IMR-90 (cell line): ENCODE data around the gene GPATCH8. TPM values are rescaled to one million over a fixed set of nuclear protein-coding genes. Genes with fewer than 3 reads are reported as not detected.

ENCODE experiments used
- ATAC-seq: fragments of 200-7000 bp; cut with Tn5 transposase; 2 replicates; pipeline ENCODE4 v1.9.1; 2020; ENCODE audit warnings: low read depth, mild to moderate bottlenecking, moderate library complexity
- BruUV-seq: library from RNA; stranded (reverse); fragments of 400-500 nt; replicated peaks from 2 replicates; lab custom pipeline; 2021; lab: Mats Ljungman, UMichigan
- CTCF ChIA-PET: fragments of 300-600 bp; formaldehyde crosslinking; extraction: SDS; loops from one replicate; lab custom pipeline; 2021; ENCODE audit warnings: antibody characterized with exemption; lab: Yijun Ruan, JAX
- POLR2A ChIA-PET: fragments of 300-600 bp; sonication (Branson Sonifier 250); formaldehyde crosslinking; loops from one replicate; lab custom pipeline; 2022; ENCODE audit warnings: antibody characterized with exemption; ENCODE audit not compliant: unreplicated experiment; lab: Charles Lee
- DNase-seq: peaks from one replicate; pipeline ENCODE4 v3.0.0; 2013
- H2AFZ ChIP-seq: replicated peaks from 2 replicates; pipeline ENCODE3; 2013; ENCODE audit warnings: low read length, mild to moderate bottlenecking; ENCODE audit not compliant: poor library complexity
- H2AK5ac ChIP-seq: 2 replicates; pipeline ENCODE4 v1.6.1; 2013; ENCODE audit warnings: low read depth, low read length, inconsistent platforms
- H2AK9ac ChIP-seq: replicated peaks from 2 replicates; pipeline ENCODE3; 2013; ENCODE audit warnings: mild to moderate bottlenecking, low read depth, low read length, moderate library complexity; ENCODE audit not compliant: poor library complexity
- H2BK120ac ChIP-seq: 2 replicates; pipeline ENCODE4 v1.6.1; 2013; ENCODE audit warnings: low read depth, low read length, inconsistent platforms
- H2BK15ac ChIP-seq: 3 replicates; pipeline ENCODE4 v1.6.1; 2013; ENCODE audit warnings: low read depth, low read length, inconsistent platforms
- H2BK20ac ChIP-seq: 2 replicates; pipeline ENCODE4 v1.6.1; 2013; ENCODE audit warnings: low read depth, mild to moderate bottlenecking, inconsistent platforms, low read length, moderate library complexity
- H2BK5ac ChIP-seq: 2 replicates; pipeline ENCODE4 v1.6.1; 2013; ENCODE audit warnings: mild to moderate bottlenecking, low read depth, low read length, inconsistent platforms; ENCODE audit not compliant: poor library complexity, severe bottlenecking
- H3K14ac ChIP-seq: replicated peaks from 2 replicates; pipeline ENCODE4 v1.6.1; 2013; ENCODE audit warnings: low read depth, low read length, inconsistent platforms
- H3K18ac ChIP-seq: 2 replicates; pipeline ENCODE4 v1.6.1; 2013; ENCODE audit warnings: low read depth, low read length, control low read depth
- H3K23ac ChIP-seq: 2 replicates; pipeline ENCODE4 v1.6.1; 2013; ENCODE audit warnings: low read depth, low read length, inconsistent platforms
- H3K27ac ChIP-seq: 2 replicates; pipeline ENCODE4 v1.5.1; 2013; ENCODE audit warnings: mild to moderate bottlenecking, control low read depth, low read length; ENCODE audit not compliant: insufficient read depth
- H3K27me3 ChIP-seq: 2 replicates; pipeline ENCODE4 v1.6.1; 2013; ENCODE audit warnings: low read length; ENCODE audit not compliant: control insufficient read depth, insufficient read depth
- H3K36me3 ChIP-seq: 2 replicates; pipeline ENCODE4 v1.6.1; 2013; ENCODE audit warnings: low read length, mixed read lengths; ENCODE audit not compliant: control insufficient read depth, insufficient read depth
- H3K4ac ChIP-seq: 2 replicates; pipeline ENCODE4 v1.6.1; 2013; ENCODE audit warnings: low read depth, low read length, inconsistent platforms
- H3K4me1 ChIP-seq: 2 replicates; pipeline ENCODE4 v1.6.1; 2013; ENCODE audit warnings: low read length, mixed read lengths; ENCODE audit not compliant: control insufficient read depth, insufficient read depth
- H3K4me2 ChIP-seq: 2 replicates; pipeline ENCODE4 v1.6.1; 2013; ENCODE audit warnings: low read depth, mild to moderate bottlenecking, control low read depth, low read length, moderate library complexity
- H3K4me3 ChIP-seq: 2 replicates; pipeline ENCODE4 v1.5.1; 2013; ENCODE audit warnings: low read depth, mild to moderate bottlenecking, control low read depth, low read length, moderate library complexity; ENCODE audit not compliant: insufficient read depth
- H3K56ac ChIP-seq: 2 replicates; pipeline ENCODE4 v1.6.1; 2013; ENCODE audit warnings: low read length, inconsistent platforms; ENCODE audit not compliant: insufficient read depth; ENCODE audit errors: extremely low read depth
- H3K79me1 ChIP-seq, 2 experiments: 2 replicates each; pipeline ENCODE4 v1.6.1; 2013; ENCODE audit warnings: low read length in 2 of 2, inconsistent platforms in 1 of 2, low read depth in 1 of 2
- H3K9ac ChIP-seq: 2 replicates; pipeline ENCODE4 v1.6.1; 2013; ENCODE audit warnings: low read depth, low read length, control low read depth
- H3K9me1 ChIP-seq: 2 replicates; pipeline ENCODE4 v1.6.1; 2013; ENCODE audit warnings: low read length, inconsistent platforms; ENCODE audit not compliant: insufficient read depth
- H3K9me3 ChIP-seq: 2 replicates; pipeline ENCODE4 v1.6.1; 2013; ENCODE audit warnings: low read length; ENCODE audit not compliant: control insufficient read depth, insufficient read depth
- H4K20me1 ChIP-seq: 2 replicates; pipeline ENCODE4 v1.6.1; 2013; ENCODE audit warnings: low read length, inconsistent platforms; ENCODE audit not compliant: insufficient read depth
- H4K5ac ChIP-seq: 2 replicates; pipeline ENCODE4 v1.6.1; 2013; ENCODE audit warnings: mild to moderate bottlenecking, low read depth, low read length, control low read depth
- H4K8ac ChIP-seq, 2 experiments: 2 replicates each; pipeline ENCODE4 v1.6.1; 2013; ENCODE audit warnings: low read depth in 2 of 2, low read length in 2 of 2, control low read depth in 1 of 2, inconsistent platforms in 1 of 2
- H4K91ac ChIP-seq: 2 replicates; pipeline ENCODE4 v1.6.1; 2013; ENCODE audit warnings: low read depth, low read length, inconsistent platforms; ENCODE audit not compliant: insufficient read depth
- CEBPB ChIP-seq: IDR thresholded peaks from 2 replicates; pipeline ENCODE4 v1.6.1; 2012; ENCODE audit warnings: low read depth, low read length, improper control_type of control experiment
- MAFK ChIP-seq: IDR thresholded peaks from 2 replicates; pipeline ENCODE4 v1.6.1; 2012; ENCODE audit warnings: low read depth, low read length, improper control_type of control experiment
- MXI1 ChIP-seq: IDR thresholded peaks from 2 replicates; pipeline ENCODE4 v1.6.1; 2012; ENCODE audit warnings: low read depth, mild to moderate bottlenecking, low read length, moderate library complexity, borderline replicate concordance
- RCOR1 ChIP-seq: IDR thresholded peaks from 2 replicates; pipeline ENCODE4 v1.6.1; 2012; ENCODE audit warnings: mild to moderate bottlenecking, low read length, improper control_type of control experiment; ENCODE audit not compliant: insufficient replicate concordance
- WGBS, 2 experiments: methylation state at CpG; one replicate each; pipeline versions ENCODE4 v1.1.5 to v1.1.7; 2013; ENCODE audit warnings: missing lambda C conversion rate in 2 of 2; ENCODE audit not compliant: insufficient read length in 1 of 2; ENCODE audit errors: extremely low coverage in 2 of 2; 5-methylcytosine and 5-hydroxymethylcytosine counted together
- dilution Hi-C: fragments of 300-500 bp; cut with HindIII; formaldehyde crosslinking; loops from one replicate; pipeline ENCODE4 v1.14.3; 2018; ENCODE audit warnings: low sequenced_read_pairs; ENCODE audit not compliant: unreplicated experiment
- in situ Hi-C: fragments of 300-500 bp; cut with MboI; formaldehyde crosslinking; loops from 3 replicates; pipeline ENCODE4 v1.14.3; 2019; ENCODE audit warnings: low sequenced_read_pairs, inconsistent platforms, mixed read lengths
- intact Hi-C: fragments of 100-400 bp; cut with micrococcal nuclease; formaldehyde crosslinking; loops from 2 replicates; pipeline ENCODE4 v1.10.0; 2022
- polyA plus RNA-seq, 3 experiments: library from polyadenylated mRNA; depleted of rRNA; stranded (reverse); fragments of >200 nt; gene quantifications; 2 replicates each; pipeline ENCODE4 v1.2.3, GENCODE V29; 2012; ENCODE audit warnings: low replicate concordance in 1 of 3
- total RNA-seq: library from RNA; depleted of rRNA; stranded (reverse); fragments of >200 nt; gene quantifications from 2 replicates; pipeline ENCODE4 v1.2.3, GENCODE V29; 2012
- TF ChIP-seq, protein P1 (sequence below): conservative IDR thresholded peaks from 2 replicates; pipeline ENCODE4 v1.5.1; 2012; ENCODE audit warnings: mild to moderate bottlenecking, low read depth, low read length, improper control_type of control experiment

The GPATCH8 gene
- total and polyA plus RNA-seq, 2 of the 4 experiments (the other 2 are of a cell fraction): 8.8 to 13.2 TPM

DNA sequence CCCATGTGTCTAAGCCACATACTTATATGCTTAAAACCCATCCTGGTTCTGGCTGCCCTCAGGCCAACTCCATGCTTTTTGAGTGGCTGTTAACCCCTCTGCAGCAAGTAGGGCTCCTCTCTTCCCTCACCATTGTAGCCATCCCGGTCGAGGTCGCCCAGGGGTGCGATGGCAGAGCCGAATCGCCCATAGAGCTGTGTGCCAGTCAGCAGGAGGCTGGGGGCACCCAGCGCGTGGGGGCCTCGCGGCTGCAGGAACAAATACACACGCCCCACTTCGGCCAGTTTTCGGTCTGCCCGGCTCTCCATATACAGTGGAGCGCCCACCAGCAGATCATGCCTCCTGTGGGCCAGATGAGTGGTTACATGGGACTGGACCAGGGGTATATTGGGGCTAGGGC, 119.8 kb downstream of the GPATCH8 start:
- Histone ChIP-seq H4K8ac (no peak overlapping the region), H3K9me3 (no peaks in the 10 kb centered on the region; the same call in 1 of the 2 replicates), H3K36me3 (no peaks in the 10 kb centered on the region), H3K4me3 (no peak overlapping the region), H3K9ac (no peak overlapping the region), H3K56ac (no peak overlapping the region), H2BK20ac (no peak overlapping the region), H2BK15ac (no peak overlapping the region), H3K4me1 (peaks cover 2% of the 10 kb centered on the region; the same call in 1 of the 2 replicates), H3K27me3 (peaks cover 36% of the 10 kb centered on the region), H3K18ac (no peak overlapping the region), H2AFZ (no peak overlapping the region), H3K4me2 (no peak overlapping the region), H2AK9ac (no peak overlapping the region), H4K91ac (no peak overlapping the region), H4K20me1 (0 out of 2 replicates have a peak, but pooled peaks cover 3% of the 10 kb centered on the region), H3K9me1 (no peaks in the 10 kb centered on the region), H3K4ac (no peak overlapping the region), H2BK5ac (no peak overlapping the region), H3K23ac (no peak overlapping the region), H3K79me1 (no peaks in the 10 kb centered on the region), H2BK120ac (no peak overlapping the region), H3K27ac (no peak overlapping the region), H3K14ac (no peak overlapping the region), H4K5ac (no peak overlapping the region), H2AK5ac (no peak overlapping the region)
- intact Hi-C loops: no loop called here
- dilution Hi-C loops: no loop called here
- in situ Hi-C loops: no loop called here
- ATAC-seq (no peak), DNase-seq (no peak)
- ChIA-PET POLR2A (no interaction called here), CTCF (no interaction called here)
- TF ChIP-seq, protein P1, sequence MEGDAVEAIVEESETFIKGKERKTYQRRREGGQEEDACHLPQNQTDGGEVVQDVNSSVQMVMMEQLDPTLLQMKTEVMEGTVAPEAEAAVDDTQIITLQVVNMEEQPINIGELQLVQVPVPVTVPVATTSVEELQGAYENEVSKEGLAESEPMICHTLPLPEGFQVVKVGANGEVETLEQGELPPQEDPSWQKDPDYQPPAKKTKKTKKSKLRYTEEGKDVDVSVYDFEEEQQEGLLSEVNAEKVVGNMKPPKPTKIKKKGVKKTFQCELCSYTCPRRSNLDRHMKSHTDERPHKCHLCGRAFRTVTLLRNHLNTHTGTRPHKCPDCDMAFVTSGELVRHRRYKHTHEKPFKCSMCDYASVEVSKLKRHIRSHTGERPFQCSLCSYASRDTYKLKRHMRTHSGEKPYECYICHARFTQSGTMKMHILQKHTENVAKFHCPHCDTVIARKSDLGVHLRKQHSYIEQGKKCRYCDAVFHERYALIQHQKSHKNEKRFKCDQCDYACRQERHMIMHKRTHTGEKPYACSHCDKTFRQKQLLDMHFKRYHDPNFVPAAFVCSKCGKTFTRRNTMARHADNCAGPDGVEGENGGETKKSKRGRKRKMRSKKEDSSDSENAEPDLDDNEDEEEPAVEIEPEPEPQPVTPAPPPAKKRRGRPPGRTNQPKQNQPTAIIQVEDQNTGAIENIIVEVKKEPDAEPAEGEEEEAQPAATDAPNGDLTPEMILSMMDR: no peak
- TF ChIP-seq CEBPB: no peak
- no peak for TF ChIP-seq MAFK
- no peak for TF ChIP-seq MXI1
- TF ChIP-seq RCOR1: no peak
- WGBS, 2 experiments: no CpG with 5 or more reads among the region's 15 CpGs
- BruUV-seq: no TSS peak
